ENCODE measurements around the gene ZWILCH. TPM values are rescaled to one million over a fixed set of nuclear protein-coding genes. Genes with fewer than 3 reads are reported as not detected.

ZWILCH gene
- total and polyA plus RNA-seq, 2 experiments from 2014 or later = 9.8 to 17.8 TPM

DNA sequence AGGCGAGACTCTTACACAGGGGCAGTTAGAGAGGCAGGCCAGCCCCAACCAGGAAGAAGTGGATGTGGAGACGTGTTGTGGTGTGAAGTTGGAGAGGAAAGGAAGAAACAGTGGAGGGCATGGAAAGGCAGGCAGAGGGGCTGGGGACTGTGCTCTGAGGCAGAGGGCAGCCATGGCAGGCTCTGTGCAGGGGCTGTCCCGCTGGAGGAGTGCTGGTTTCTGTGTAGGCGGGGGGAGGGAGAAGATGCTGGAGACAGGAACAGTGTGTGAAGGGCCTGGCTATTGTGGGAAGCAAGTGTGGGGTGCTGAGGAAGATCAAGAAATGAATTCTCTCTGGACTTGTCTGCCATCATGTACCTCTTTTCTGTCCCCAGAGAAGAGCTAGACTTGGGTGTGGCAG lies 28.6 kb upstream of the ZWILCH start:
- no peaks in the 10 kb centered on the region for H3K4me1 ChIP-seq (ENCODE audit: insufficient read depth)
- no peaks in the 10 kb centered on the region for H3K9me3 ChIP-seq (ENCODE audit: low read depth)
- H3K36me3 ChIP-seq (replicated peaks; ENCODE audit: insufficient read depth, low read depth) = no peaks in the 10 kb centered on the region
- no peak overlapping the region for H3K27ac ChIP-seq
- no peaks in the 10 kb centered on the region for H3K79me2 ChIP-seq
- H2AFZ ChIP-seq = no peak overlapping the region
- H3K4me3 ChIP-seq = no peak overlapping the region
- no peak for TF ChIP-seq EZH2 (IDR thresholded peaks at IDR 0.05; ENCODE audit: borderline replicate concordance)
- TF ChIP-seq, protein P1, sequence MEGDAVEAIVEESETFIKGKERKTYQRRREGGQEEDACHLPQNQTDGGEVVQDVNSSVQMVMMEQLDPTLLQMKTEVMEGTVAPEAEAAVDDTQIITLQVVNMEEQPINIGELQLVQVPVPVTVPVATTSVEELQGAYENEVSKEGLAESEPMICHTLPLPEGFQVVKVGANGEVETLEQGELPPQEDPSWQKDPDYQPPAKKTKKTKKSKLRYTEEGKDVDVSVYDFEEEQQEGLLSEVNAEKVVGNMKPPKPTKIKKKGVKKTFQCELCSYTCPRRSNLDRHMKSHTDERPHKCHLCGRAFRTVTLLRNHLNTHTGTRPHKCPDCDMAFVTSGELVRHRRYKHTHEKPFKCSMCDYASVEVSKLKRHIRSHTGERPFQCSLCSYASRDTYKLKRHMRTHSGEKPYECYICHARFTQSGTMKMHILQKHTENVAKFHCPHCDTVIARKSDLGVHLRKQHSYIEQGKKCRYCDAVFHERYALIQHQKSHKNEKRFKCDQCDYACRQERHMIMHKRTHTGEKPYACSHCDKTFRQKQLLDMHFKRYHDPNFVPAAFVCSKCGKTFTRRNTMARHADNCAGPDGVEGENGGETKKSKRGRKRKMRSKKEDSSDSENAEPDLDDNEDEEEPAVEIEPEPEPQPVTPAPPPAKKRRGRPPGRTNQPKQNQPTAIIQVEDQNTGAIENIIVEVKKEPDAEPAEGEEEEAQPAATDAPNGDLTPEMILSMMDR (IDR thresholded peaks at IDR 0.05; ENCODE audit: poor library complexity) = no peak
- no peak for TF ChIP-seq EZH2phosphoT487 (IDR thresholded peaks at IDR 0.05; ENCODE audit: low read depth, severe bottlenecking, unreplicated experiment)
- no peaks in the 10 kb centered on the region for H3K9me2 ChIP-seq (replicated peaks; ENCODE audit: insufficient read depth)
- DNase-seq (ENCODE audit: low spot score) = no peak
- H3K27me3 ChIP-seq = no peaks in the 10 kb centered on the region
- no peak overlapping the region for H3K4me2 ChIP-seq
- no peaks in the 10 kb centered on the region for H4K20me1 ChIP-seq (ENCODE audit: insufficient read depth, poor library complexity, severe bottlenecking)
- WGBS (ENCODE audit: low lambda C conversion rate, missing lambda C conversion rate) = 84% methylated on average over 4 of the region's 4 CpGs

DNA sequence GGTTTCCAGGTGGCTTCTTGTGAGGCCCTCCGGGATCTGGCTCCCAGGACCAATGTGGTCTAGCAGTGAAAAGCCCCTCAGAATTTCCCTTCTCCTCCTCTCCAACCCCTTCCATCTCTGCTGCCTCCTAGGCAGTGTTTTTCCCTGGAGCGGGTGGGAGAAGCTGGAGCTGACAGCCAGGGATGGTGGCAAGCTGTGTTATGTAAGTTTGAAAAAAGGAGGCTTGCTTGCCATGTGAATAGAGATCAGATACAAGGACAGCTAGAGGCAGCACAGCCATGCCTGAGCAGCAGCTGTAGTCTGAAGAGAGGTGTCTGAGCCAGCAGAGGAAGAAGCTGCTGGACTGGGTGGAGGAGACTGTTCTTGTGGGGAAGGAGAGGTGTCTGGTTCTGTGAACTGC lies 28.1 kb upstream of the ZWILCH start:
- H3K27ac ChIP-seq = no peak overlapping the region
- 94% methylated on average over 2 of the region's 2 CpGs for WGBS (ENCODE audit: low lambda C conversion rate, missing lambda C conversion rate)
- H3K4me1 ChIP-seq (ENCODE audit: insufficient read depth) = no peaks in the 10 kb centered on the region
- H3K9me3 ChIP-seq (ENCODE audit: low read depth) = no peaks in the 10 kb centered on the region
- H3K79me2 ChIP-seq = no peaks in the 10 kb centered on the region
- TF ChIP-seq, protein P1 (IDR thresholded peaks at IDR 0.05; ENCODE audit: poor library complexity) = no peak
- TF ChIP-seq EZH2 (IDR thresholded peaks at IDR 0.05; ENCODE audit: borderline replicate concordance) (no peak), EZH2phosphoT487 (IDR thresholded peaks at IDR 0.05; ENCODE audit: low read depth, severe bottlenecking, unreplicated experiment) (no peak)
- H3K36me3 ChIP-seq (replicated peaks; ENCODE audit: insufficient read depth, low read depth) = no peaks in the 10 kb centered on the region
- H3K27me3 ChIP-seq = no peaks in the 10 kb centered on the region
- no peak overlapping the region for H2AFZ ChIP-seq
- no peak for DNase-seq (ENCODE audit: low spot score)
- H4K20me1 ChIP-seq (ENCODE audit: insufficient read depth, poor library complexity, severe bottlenecking) = no peaks in the 10 kb centered on the region
- no peaks in the 10 kb centered on the region for H3K9me2 ChIP-seq (replicated peaks; ENCODE audit: insufficient read depth)
- H3K4me2 ChIP-seq = no peak overlapping the region
- no peak overlapping the region for H3K4me3 ChIP-seq

DNA sequence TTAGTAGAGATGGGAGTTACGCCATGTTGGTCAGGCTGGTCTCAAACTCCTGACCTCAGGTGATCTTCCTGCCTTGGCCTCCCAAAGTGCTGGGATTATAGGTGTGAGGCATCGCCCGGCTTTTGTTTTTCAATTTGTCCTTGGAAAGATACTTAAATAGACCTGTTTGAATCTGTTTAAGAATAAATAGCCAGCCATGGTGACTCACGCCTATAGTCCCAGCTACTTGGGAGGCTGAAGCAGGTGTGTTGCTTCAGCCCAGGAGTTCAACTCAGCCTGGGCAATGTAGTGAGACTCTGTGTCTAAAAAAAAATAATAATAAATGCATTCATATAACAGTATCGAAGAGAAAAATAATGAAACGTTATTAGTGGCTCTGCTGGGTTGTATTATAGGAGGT lies 24.9 kb upstream of the ZWILCH start:
- WGBS (ENCODE audit: low lambda C conversion rate, missing lambda C conversion rate) = 97% methylated on average over 6 of the region's 6 CpGs
- H3K4me1 ChIP-seq (ENCODE audit: insufficient read depth) = no peaks in the 10 kb centered on the region

More for the DNA sequence above, 24.9 kb upstream of the ZWILCH start:
- H3K36me3 ChIP-seq (replicated peaks; ENCODE audit: insufficient read depth, low read depth) = no peaks in the 10 kb centered on the region
- H3K9me2 ChIP-seq (replicated peaks; ENCODE audit: insufficient read depth) = no peaks in the 10 kb centered on the region
- no peaks in the 10 kb centered on the region for H3K9me3 ChIP-seq (ENCODE audit: low read depth)
- DNase-seq (ENCODE audit: low spot score) = no peak
- H3K4me2 ChIP-seq = no peak overlapping the region
- H4K20me1 ChIP-seq (ENCODE audit: insufficient read depth, poor library complexity, severe bottlenecking) = no peaks in the 10 kb centered on the region
- no peaks in the 10 kb centered on the region for H3K79me2 ChIP-seq
- H3K27me3 ChIP-seq = no peaks in the 10 kb centered on the region
- TF ChIP-seq EZH2 (IDR thresholded peaks at IDR 0.05; ENCODE audit: borderline replicate concordance) (no peak), EZH2phosphoT487 (IDR thresholded peaks at IDR 0.05; ENCODE audit: low read depth, severe bottlenecking, unreplicated experiment) (no peak)
- TF ChIP-seq, protein P1 (IDR thresholded peaks at IDR 0.05; ENCODE audit: poor library complexity) = no peak
- H3K27ac ChIP-seq = no peak overlapping the region
- H3K4me3 ChIP-seq = no peak overlapping the region
- no peak overlapping the region for H2AFZ ChIP-seq
